Mesendoderm (in vitro differentiated cells): ENCODE results near the gene C10orf90.

Experiments
- DNase-seq: peaks from one replicate; pipeline ENCODE4 v3.0.0; 2013
- H2AK5ac ChIP-seq: 2 replicates; pipeline ENCODE4 v1.6.1; 2013; ENCODE audit warnings: low read length, inconsistent platforms
- H2BK120ac ChIP-seq: 2 replicates; pipeline ENCODE4 v1.6.1; 2013; ENCODE audit warnings: low read depth, mild to moderate bottlenecking, low read length, moderate library complexity, mixed read lengths
- H2BK15ac ChIP-seq: replicated peaks from 2 replicates; pipeline ENCODE4 v1.6.1; 2013; ENCODE audit warnings: low read depth, mild to moderate bottlenecking, moderate library complexity
- H2BK5ac ChIP-seq: 2 replicates; pipeline ENCODE4 v1.6.1; 2013; ENCODE audit warnings: low read length, inconsistent platforms
- H3K18ac ChIP-seq: 2 replicates; pipeline ENCODE4 v1.6.1; 2013; ENCODE audit warnings: mild to moderate bottlenecking, low read length, mixed read lengths
- H3K23ac ChIP-seq: one replicate; pipeline ENCODE4 v1.6.1; 2013; ENCODE audit warnings: low read length
- H3K27ac ChIP-seq: 2 replicates; pipeline ENCODE4 v1.5.1; 2013; ENCODE audit warnings: low read depth, mild to moderate bottlenecking, inconsistent platforms, low read length, moderate library complexity
- H3K27me3 ChIP-seq: 2 replicates; pipeline ENCODE4 v1.6.1; 2013; ENCODE audit warnings: low read length, control low read depth, mild to moderate bottlenecking, inconsistent platforms; ENCODE audit not compliant: insufficient read depth, poor library complexity
- H3K36me3 ChIP-seq: 2 replicates; pipeline ENCODE4 v1.6.1; 2013; ENCODE audit warnings: low read length, inconsistent platforms; ENCODE audit not compliant: control insufficient read depth, insufficient read depth
- H3K4ac ChIP-seq: one replicate; pipeline ENCODE4 v1.6.1; 2013; ENCODE audit warnings: low read depth, mild to moderate bottlenecking, low read length, moderate library complexity
- H3K4me1 ChIP-seq: 2 replicates; pipeline ENCODE4 v1.6.1; 2013; ENCODE audit warnings: low read depth, low read length, inconsistent platforms; ENCODE audit not compliant: control insufficient read depth
- H3K4me2 ChIP-seq: 2 replicates; pipeline ENCODE4 v1.6.1; 2013; ENCODE audit warnings: low read length
- H3K4me3 ChIP-seq: 2 replicates; pipeline ENCODE4 v1.5.1; 2013; ENCODE audit warnings: mild to moderate bottlenecking, low read length
- H3K56ac ChIP-seq: one replicate; pipeline ENCODE4 v1.6.1; 2013; ENCODE audit warnings: low read length
- H3K79me1 ChIP-seq: 2 replicates; pipeline ENCODE4 v1.6.1; 2013; ENCODE audit warnings: low read length, inconsistent platforms
- H3K79me2 ChIP-seq: 2 replicates; pipeline ENCODE4 v1.6.1; 2013; ENCODE audit warnings: mild to moderate bottlenecking, low read length; ENCODE audit not compliant: control insufficient read depth, insufficient read depth
- H3K9ac ChIP-seq: 2 replicates; pipeline ENCODE4 v1.6.1; 2013; ENCODE audit warnings: low read length, inconsistent platforms
- H4K5ac ChIP-seq: one replicate; pipeline ENCODE4 v1.6.1; 2013; ENCODE audit warnings: low read length
- H4K8ac ChIP-seq: one replicate; pipeline ENCODE4 v1.6.1; 2013; ENCODE audit warnings: low read depth, mild to moderate bottlenecking, control low read depth, low read length, moderate library complexity
- WGBS: extraction: QIAGEN DNeasy Blood & Tissue Kit; methylation state at CpG from one replicate; pipeline ENCODE4 v1.1.7; 2013; ENCODE audit warnings: low lambda C conversion rate, missing lambda C conversion rate; ENCODE audit not compliant: insufficient coverage; ENCODE audit errors: extremely low coverage; 5-methylcytosine and 5-hydroxymethylcytosine counted together

The C10orf90 gene

GRCh38 chr10:126461289-126461940 is 209.1 kb downstream of the C10orf90 start:
- Histone ChIP-seq H2BK15ac (no peak overlapping the region), H3K27ac (no peak overlapping the region), H3K27me3 (no peaks in the 10 kb centered on the region), H2AK5ac (no peak overlapping the region), H3K36me3 (no peaks in the 10 kb centered on the region), H3K4me1 (no peaks in the 10 kb centered on the region), H2BK5ac (no peak overlapping the region), H3K23ac (no peak overlapping the region), H3K18ac (no peak overlapping the region), H3K4me3 (no peak overlapping the region), H2BK120ac (no peak overlapping the region), H3K79me1 (no peaks in the 10 kb centered on the region), H3K9ac (no peak overlapping the region), H3K56ac (no peak overlapping the region), H3K79me2 (no peaks in the 10 kb centered on the region), H3K4me2 (no peak overlapping the region), H3K4ac (no peak overlapping the region), H4K5ac (no peak overlapping the region), H4K8ac (no peak overlapping the region)
- WGBS: no CpG with 5 or more reads among the region's 14 CpGs
- no peak for DNase-seq

GRCh38 chr10:126459878-126460481 is 210.5 kb downstream of the C10orf90 start:
- Histone ChIP-seq H3K4me2 (no peak overlapping the region), H3K18ac (no peak overlapping the region), H4K5ac (no peak overlapping the region), H2BK120ac (no peak overlapping the region), H2BK15ac (no peak overlapping the region), H2AK5ac (no peak overlapping the region), H4K8ac (no peak overlapping the region), H3K36me3 (no peaks in the 10 kb centered on the region), H3K9ac (no peak overlapping the region), H3K56ac (no peak overlapping the region), H3K4me1 (no peaks in the 10 kb centered on the region), H3K79me1 (no peaks in the 10 kb centered on the region), H3K27me3 (no peaks in the 10 kb centered on the region), H3K23ac (peak overlapping the region; percentile 26), H3K4me3 (no peak overlapping the region), H3K27ac (no peak overlapping the region), H3K79me2 (no peaks in the 10 kb centered on the region), H3K4ac (no peak overlapping the region), H2BK5ac (no peak overlapping the region)
- peak; percentile 60 for DNase-seq
- WGBS: no CpG with 5 or more reads among the region's 6 CpGs

GRCh38 chr10:126459032-126459831 is 211.3 kb downstream of the C10orf90 start:
- Histone ChIP-seq H3K4ac (no peak overlapping the region), H3K56ac (no peak overlapping the region), H3K79me2 (no peaks in the 10 kb centered on the region), H3K36me3 (no peaks in the 10 kb centered on the region), H2BK15ac (no peak overlapping the region), H3K9ac (no peak overlapping the region), H2BK5ac (no peak overlapping the region), H3K79me1 (no peaks in the 10 kb centered on the region), H3K4me1 (no peaks in the 10 kb centered on the region), H3K18ac (no peak overlapping the region), H3K4me2 (no peak overlapping the region), H4K5ac (no peak overlapping the region), H3K4me3 (no peak overlapping the region), H3K27ac (no peak overlapping the region), H2AK5ac (no peak overlapping the region), H2BK120ac (no peak overlapping the region), H4K8ac (no peak overlapping the region), H3K27me3 (no peaks in the 10 kb centered on the region), H3K23ac (no peak overlapping the region)
- WGBS: no CpG with 5 or more reads among the region's 20 CpGs
- peak; percentile 22 for DNase-seq

GRCh38 chr10:126458466-126458865 is 212.0 kb downstream of the C10orf90 start:
- no peaks in the 10 kb centered on the region for H3K79me2 ChIP-seq
- H2AK5ac ChIP-seq: no peak overlapping the region
- H3K4me3 ChIP-seq: no peak overlapping the region
- no peaks in the 10 kb centered on the region for H3K36me3 ChIP-seq
- H3K79me1 ChIP-seq: no peaks in the 10 kb centered on the region
- no peak overlapping the region for H2BK5ac ChIP-seq
- no peak overlapping the region for H2BK120ac ChIP-seq
- no peaks in the 10 kb centered on the region for H3K27me3 ChIP-seq
- no peaks in the 10 kb centered on the region for H3K4me1 ChIP-seq
- peak; percentile 70 for DNase-seq
- no peak overlapping the region for H3K9ac ChIP-seq
- H3K4ac ChIP-seq: no peak overlapping the region
- no peak overlapping the region for H4K8ac ChIP-seq
- no peak overlapping the region for H3K23ac ChIP-seq
- H3K18ac ChIP-seq: no peak overlapping the region
- H3K56ac ChIP-seq: no peak overlapping the region
- no peak overlapping the region for H3K4me2 ChIP-seq
- no CpG with 5 or more reads among the region's 1 CpG for WGBS
- H3K27ac ChIP-seq: no peak overlapping the region
- no peak overlapping the region for H2BK15ac ChIP-seq
- no peak overlapping the region for H4K5ac ChIP-seq

- Histone ChIP-seq H3K4me3 (no peak overlapping the region), H4K5ac (no peak overlapping the region), H3K79me1 (no peaks in the 10 kb centered on the region), H2AK5ac (no peak overlapping the region), H3K9ac (no peak overlapping the region), H3K56ac (no peak overlapping the region), H3K23ac (no peak overlapping the region), H3K4ac (no peak overlapping the region), H2BK120ac (no peak overlapping the region), H3K27me3 (no peaks in the 10 kb centered on the region), H2BK15ac (no peak overlapping the region), H2BK5ac (no peak overlapping the region), H3K18ac (no peak overlapping the region), H3K79me2 (no peaks in the 10 kb centered on the region), H3K4me2 (no peak overlapping the region), H3K4me1 (no peaks in the 10 kb centered on the region), H3K27ac (no peak overlapping the region), H3K36me3 (no peaks in the 10 kb centered on the region), H4K8ac (no peak overlapping the region)
- no peak for DNase-seq
- WGBS: no CpG with 5 or more reads among the region's 5 CpGs
Observed at GRCh38 chr10:126456632-126457031, 213.9 kb downstream of the C10orf90 start.
